ENCODE results near the gene MRPL4. TPM values are rescaled to one million over a fixed set of nuclear protein-coding genes. Genes with fewer than 3 reads are reported as not detected.
"Not testable (repeated sequence)": the region's sequence is repeated elsewhere in the genome, so short reads cannot be mapped to it uniquely, and the experiment has no call there.

The MRPL4 gene
- total RNA-seq, 1 donor from 2014 or later = 77.0 TPM

DNA sequence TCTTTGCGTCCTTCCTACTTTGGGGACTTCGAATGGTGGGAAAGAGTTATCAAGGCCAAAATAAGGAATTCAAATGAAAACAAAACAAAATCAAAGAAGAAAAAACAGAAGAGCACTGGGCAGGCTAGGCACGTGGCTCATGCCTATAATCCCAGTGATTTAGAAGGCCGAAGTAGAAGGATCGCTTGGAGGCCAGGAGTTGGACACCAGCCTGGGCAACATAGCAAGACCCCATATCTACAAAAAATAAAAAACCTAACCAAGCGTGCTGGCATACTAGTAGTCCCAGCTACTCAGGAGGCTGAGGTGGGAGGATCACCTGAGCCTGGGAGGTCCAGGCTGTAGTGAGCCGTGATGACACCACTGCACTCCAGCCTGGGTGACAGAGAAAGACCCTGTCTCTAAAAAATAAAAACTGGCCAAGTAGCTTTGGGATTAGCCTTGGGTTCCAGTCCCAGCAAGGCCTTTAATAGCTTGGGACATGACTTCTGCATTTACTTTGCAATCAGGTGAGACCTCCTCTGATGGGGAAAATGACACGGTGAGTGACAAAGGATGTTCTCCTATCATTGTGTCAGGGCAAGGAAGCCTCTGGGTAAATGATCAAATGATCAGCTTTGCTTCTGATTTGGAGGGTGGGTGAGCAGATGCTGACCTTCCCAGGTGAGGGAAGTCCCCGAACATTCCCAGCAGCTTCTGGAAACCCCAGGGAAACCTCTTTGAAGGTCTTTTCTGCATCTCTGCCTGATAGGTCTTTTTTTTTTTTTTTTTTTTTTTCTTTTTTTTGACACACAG is 26.0 kb downstream of the MRPL4 start:
- Histone ChIP-seq H3K4me3 (no peak overlapping the region), H3K4me1 (no peaks in the 10 kb centered on the region), H3K27me3 (ENCODE audit: low read depth) (no peaks in the 10 kb centered on the region), H3K9me3 (replicated peaks) (no peaks in the 10 kb centered on the region), H3K27ac (replicated peaks) (no peak overlapping the region), H3K36me3 (peaks cover 25% of the 10 kb centered on the region)
- intact Hi-C loops (cut with micrococcal nuclease) = loop anchor here (5.0 to 10.0 kb wide), 2 partner anchors 57 to 114 kb away; partner anchors contain the start of genes ICAM3 and RAVER1
- DNase-seq = no peak
- TF ChIP-seq, protein P1, sequence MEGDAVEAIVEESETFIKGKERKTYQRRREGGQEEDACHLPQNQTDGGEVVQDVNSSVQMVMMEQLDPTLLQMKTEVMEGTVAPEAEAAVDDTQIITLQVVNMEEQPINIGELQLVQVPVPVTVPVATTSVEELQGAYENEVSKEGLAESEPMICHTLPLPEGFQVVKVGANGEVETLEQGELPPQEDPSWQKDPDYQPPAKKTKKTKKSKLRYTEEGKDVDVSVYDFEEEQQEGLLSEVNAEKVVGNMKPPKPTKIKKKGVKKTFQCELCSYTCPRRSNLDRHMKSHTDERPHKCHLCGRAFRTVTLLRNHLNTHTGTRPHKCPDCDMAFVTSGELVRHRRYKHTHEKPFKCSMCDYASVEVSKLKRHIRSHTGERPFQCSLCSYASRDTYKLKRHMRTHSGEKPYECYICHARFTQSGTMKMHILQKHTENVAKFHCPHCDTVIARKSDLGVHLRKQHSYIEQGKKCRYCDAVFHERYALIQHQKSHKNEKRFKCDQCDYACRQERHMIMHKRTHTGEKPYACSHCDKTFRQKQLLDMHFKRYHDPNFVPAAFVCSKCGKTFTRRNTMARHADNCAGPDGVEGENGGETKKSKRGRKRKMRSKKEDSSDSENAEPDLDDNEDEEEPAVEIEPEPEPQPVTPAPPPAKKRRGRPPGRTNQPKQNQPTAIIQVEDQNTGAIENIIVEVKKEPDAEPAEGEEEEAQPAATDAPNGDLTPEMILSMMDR (IDR thresholded peaks at IDR 0.05; ENCODE audit: borderline replicate concordance) = no peak

DNA sequence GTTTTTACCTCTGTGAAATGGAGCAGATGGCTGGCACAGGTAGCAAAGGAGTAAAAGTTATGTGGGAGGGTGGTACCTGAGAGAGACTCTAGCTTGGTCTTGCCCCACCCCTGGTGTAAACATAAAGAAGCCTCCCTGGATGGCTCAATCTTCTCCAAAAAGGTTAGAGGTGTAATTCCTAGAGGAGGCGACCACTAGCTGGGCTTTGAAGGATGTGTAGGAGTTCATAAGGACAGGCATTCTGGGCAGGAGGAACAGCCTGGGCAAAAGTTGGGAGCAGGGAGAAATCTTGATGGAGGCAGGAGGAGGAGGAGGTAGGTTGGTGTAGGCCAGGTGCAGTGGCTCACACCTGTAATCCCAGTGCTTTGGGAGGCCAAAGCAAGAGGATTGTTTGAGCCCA is 26.9 kb downstream of the MRPL4 start:
- no peak overlapping the region for H3K27ac ChIP-seq (replicated peaks)
- H3K4me3 ChIP-seq = no peak overlapping the region
- DNase-seq = no peak
- H3K27me3 ChIP-seq (ENCODE audit: low read depth) = no peaks in the 10 kb centered on the region
- H3K36me3 ChIP-seq = peaks cover 33% of the 10 kb centered on the region
- H3K9me3 ChIP-seq (replicated peaks) = no peaks in the 10 kb centered on the region
- TF ChIP-seq, protein P1 (IDR thresholded peaks at IDR 0.05; ENCODE audit: borderline replicate concordance) = no peak
- intact Hi-C loops (cut with micrococcal nuclease) = loop anchor here (5.0 to 10.0 kb wide), 2 partner anchors 56 to 113 kb away; partner anchors contain the start of genes ICAM3 and RAVER1
- no peaks in the 10 kb centered on the region for H3K4me1 ChIP-seq

GRCh38 chr19:10279737-10280442 is 27.9 kb downstream of the MRPL4 start:
- TF ChIP-seq, protein P1 (IDR thresholded peaks at IDR 0.05; ENCODE audit: borderline replicate concordance) = no peak
- no peak for DNase-seq
- Histone ChIP-seq H3K4me1 (peaks cover 1% of the 10 kb centered on the region), H3K27me3 (ENCODE audit: low read depth) (no peaks in the 10 kb centered on the region), H3K9me3 (replicated peaks) (no peaks in the 10 kb centered on the region), H3K27ac (replicated peaks) (no peak overlapping the region), H3K4me3 (no peak overlapping the region), H3K36me3 (peaks cover 42% of the 10 kb centered on the region)
- intact Hi-C loops (cut with micrococcal nuclease) = loop anchor here (5.0 to 10.0 kb wide), 2 partner anchors 55 to 112 kb away; partner anchors contain the start of genes ICAM3 and RAVER1

DNA sequence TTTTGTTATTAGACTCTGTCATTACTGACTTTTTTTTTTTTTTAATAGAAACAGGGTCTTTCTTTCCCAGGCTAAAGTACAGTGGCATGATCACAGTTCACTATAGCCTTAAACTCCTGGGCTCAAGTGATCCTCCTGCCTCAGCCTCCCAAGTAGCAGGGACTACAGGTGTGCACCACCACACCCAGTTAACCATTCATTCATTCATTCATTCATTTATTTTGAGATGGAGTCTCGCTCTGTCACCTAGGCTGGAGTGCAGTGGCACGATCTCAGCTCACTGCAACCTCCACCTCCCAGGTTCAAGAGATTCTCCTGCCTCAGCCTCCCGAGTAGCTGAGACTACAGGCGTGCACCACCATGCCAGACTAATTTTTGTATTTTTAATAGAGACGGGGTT is 30.0 kb downstream of the MRPL4 start:
- H3K4me3 ChIP-seq; H3K9me3 ChIP-seq (replicated peaks); intact Hi-C loops (cut with micrococcal nuclease); DNase-seq; H3K27ac ChIP-seq (replicated peaks); H3K27me3 ChIP-seq (ENCODE audit: low read depth): not testable (repeated sequence)
- H3K4me1 ChIP-seq = peaks cover 23% of the 10 kb centered on the region
- peaks cover 49% of the 10 kb centered on the region for H3K36me3 ChIP-seq

DNA sequence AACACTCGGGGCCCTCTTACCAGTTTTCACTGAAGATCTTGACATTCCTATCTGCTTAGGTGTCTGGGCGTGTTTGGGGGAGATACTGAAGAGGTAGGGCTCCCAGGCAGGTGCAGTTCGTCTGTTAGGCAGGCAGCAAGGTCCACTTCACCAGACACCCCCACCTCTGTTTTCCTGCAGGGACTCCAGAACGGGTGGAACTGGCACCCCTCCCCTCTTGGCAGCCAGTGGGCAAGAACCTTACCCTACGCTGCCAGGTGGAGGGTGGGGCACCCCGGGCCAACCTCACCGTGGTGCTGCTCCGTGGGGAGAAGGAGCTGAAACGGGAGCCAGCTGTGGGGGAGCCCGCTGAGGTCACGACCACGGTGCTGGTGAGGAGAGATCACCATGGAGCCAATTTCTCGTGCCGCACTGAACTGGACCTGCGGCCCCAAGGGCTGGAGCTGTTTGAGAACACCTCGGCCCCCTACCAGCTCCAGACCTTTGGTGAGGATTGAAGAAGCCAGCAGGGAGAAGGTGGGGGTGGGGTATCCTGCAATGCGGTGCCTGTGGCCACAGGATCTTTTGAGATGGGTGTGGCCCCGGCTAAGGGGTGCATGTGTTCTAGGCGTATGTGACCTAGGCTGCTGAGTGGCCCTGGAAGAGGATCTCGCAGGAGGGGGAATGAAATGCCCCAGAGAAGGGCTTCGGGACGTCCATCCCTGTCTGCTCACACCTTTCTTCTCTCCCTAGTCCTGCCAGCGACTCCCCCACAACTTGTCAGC is 31.5 kb downstream of the MRPL4 start:
- intact Hi-C loops (cut with micrococcal nuclease) = no loop called here

More for the DNA sequence above, 31.5 kb downstream of the MRPL4 start:
- Histone ChIP-seq H3K27me3 (ENCODE audit: low read depth) (peaks cover 18% of the 10 kb centered on the region), H3K27ac (replicated peaks) (no peak overlapping the region), H3K4me1 (peaks cover 37% of the 10 kb centered on the region), H3K36me3 (peaks cover 43% of the 10 kb centered on the region), H3K4me3 (no peak overlapping the region), H3K9me3 (replicated peaks) (no peaks in the 10 kb centered on the region)
- DNase-seq = no peak
- TF ChIP-seq, protein P1 (IDR thresholded peaks at IDR 0.05; ENCODE audit: borderline replicate concordance) = no peak
